Gastrocnemius medialis (tissue), 4 donors: ENCODE results near the gene SYT1. TPM values are rescaled to one million over a fixed set of nuclear protein-coding genes. Genes with fewer than 3 reads are reported as not detected.

Source experiments
- ATAC-seq, 2 donors: fragments of 150-250 bp; one replicate each; pipeline ENCODE4 v1.9.1; 2016
- DNase-seq, 2 donors: peaks; one replicate each; pipeline ENCODE4 v3.0.0-alpha.2; 2019
- H3K27ac ChIP-seq, 4 donors: fragments of 200-600 bp; sonication (generic); 1 replicate in 1 of 4; 2 replicates in 3 of 4; pipeline ENCODE4 v1.5.1; 2016 to 2018; ENCODE audit warnings: mild to moderate bottlenecking in 2 of 4, moderate library complexity in 1 of 4
- H3K27me3 ChIP-seq, 3 donors: fragments of 200-600 bp; sonication (generic) in 2 of 3; 1 replicate in 1 of 3; 2 replicates in 2 of 3; pipeline versions ENCODE4 v1.5.1 to v1.6.0; 2016 to 2019; ENCODE audit warnings: mild to moderate bottlenecking in 1 of 3, moderate library complexity in 1 of 3
- H3K36me3 ChIP-seq, 2 donors: fragments of 200-600 bp; sonication (generic) in 1 of 2; one replicate each; pipeline ENCODE4 v1.5.1; 2017 to 2018
- H3K4me1 ChIP-seq, 2 donors: fragments of 200-600 bp; sonication (generic) in 1 of 2; one replicate each; pipeline ENCODE4 v1.5.1; 2016 to 2017; ENCODE audit warnings: mild to moderate bottlenecking in 2 of 2
- H3K4me3 ChIP-seq, 4 donors: fragments of 200-600 bp; sonication (generic) in 3 of 4; 1 replicate in 1 of 4; 2 replicates in 3 of 4; pipeline ENCODE4 v1.5.1; 2016 to 2019; ENCODE audit warnings: mild to moderate bottlenecking in 2 of 4
- H3K9me3 ChIP-seq, 3 donors: fragments of 200-600 bp; sonication (generic) in 2 of 3; 1 replicate in 1 of 3; 2 replicates in 2 of 3; pipeline ENCODE4 v1.5.1; 2016 to 2019
- CTCF ChIP-seq, 5 experiments: fragments of 450-650 bp in 3 of 5; fragments of 200-600 bp in 2 of 5; sonication (generic) in 2 of 5; IDR thresholded peaks in 4 of 5; conservative IDR thresholded peaks in 1 of 5; 1 replicate in 4 of 5; 2 replicates in 1 of 5; pipeline ENCODE4 v1.5.1; 2016 to 2019; ENCODE audit warnings: antibody characterized with exemption in 5 of 5, mild to moderate bottlenecking in 3 of 5, moderate library complexity in 3 of 5
- POLR2A ChIP-seq, 2 donors: fragments of 450-650 bp; IDR thresholded peaks; one replicate each; pipeline ENCODE4 v1.6.1; 2017; ENCODE audit warnings: antibody characterized with exemption in 2 of 2, mild to moderate bottlenecking in 2 of 2, moderate library complexity in 2 of 2
- in situ Hi-C, 4 donors: fragments of 200-750 bp; cut with MboI; loops; one replicate each; pipeline versions ENCODE4 v1.15.0 to v1.8.0; 2017; ENCODE audit warnings: low sequenced_read_pairs in 4 of 4
- intact Hi-C: fragments of 100-400 bp; cut with DNase I; formaldehyde crosslinking; loops from one replicate; pipeline ENCODE4 v1.15.1; 2023; ENCODE audit warnings: low total_unique reads
- total RNA-seq, 4 donors: library from RNA; depleted of rRNA; stranded (reverse); fragments of >200 nt; gene quantifications; one replicate each; pipeline versions ENCODE4 v1.1.0 to v1.2.3, GENCODE V29; 2016

The SYT1 gene
- total RNA-seq, 4 donors from 2014 or later, result 0.13 to 0.88 TPM; not detected in 2

- intact Hi-C loops, result no loop called here
- no peaks in the 10 kb centered on the region for H3K27me3 ChIP-seq
- ATAC-seq, result no peak
- no peak overlapping the region for H3K27ac ChIP-seq
- H3K4me3 ChIP-seq, result no peak overlapping the region
- TF ChIP-seq POLR2A (IDR thresholded peaks at IDR 0.05) (no peak), CTCF (IDR thresholded peaks at IDR 0.05 in 4 of 5, conservative IDR thresholded peaks at IDR 0.05 in 1 of 5) (no peak)
- H3K4me1 ChIP-seq, result no peaks in the 10 kb centered on the region
- H3K36me3 ChIP-seq, result no peaks in the 10 kb centered on the region
- H3K9me3 ChIP-seq, result no peaks in the 10 kb centered on the region
- no peak for DNase-seq
- in situ Hi-C loops, result loop anchor here in 1 of 4 donors (25.0 kb wide), 1 partner anchor 317 kb away; no protein-coding TSS in a partner anchor
Measured at GRCh38 chr12:79420146-79420618, 555.6 kb downstream of the SYT1 start.

GRCh38 chr12:79421236-79421740, 556.7 kb downstream of the SYT1 start:
- H3K27me3 ChIP-seq, result no peaks in the 10 kb centered on the region
- in situ Hi-C loops (loop anchor here in 1 of 4 donors (25.0 kb wide), 1 partner anchor 316 kb away; no protein-coding TSS in a partner anchor), intact Hi-C loops (no loop called here)
- no peaks in the 10 kb centered on the region for H3K36me3 ChIP-seq
- H3K4me1 ChIP-seq, result no peaks in the 10 kb centered on the region
- no peaks in the 10 kb centered on the region for H3K9me3 ChIP-seq
- TF ChIP-seq CTCF (IDR thresholded peaks at IDR 0.05 in 4 of 5, conservative IDR thresholded peaks at IDR 0.05 in 1 of 5) (no peak), POLR2A (IDR thresholded peaks at IDR 0.05) (no peak)
- ATAC-seq, result no peak
- no peak for DNase-seq
- H3K27ac ChIP-seq, result no peak overlapping the region
- H3K4me3 ChIP-seq, result no peak overlapping the region

DNA sequence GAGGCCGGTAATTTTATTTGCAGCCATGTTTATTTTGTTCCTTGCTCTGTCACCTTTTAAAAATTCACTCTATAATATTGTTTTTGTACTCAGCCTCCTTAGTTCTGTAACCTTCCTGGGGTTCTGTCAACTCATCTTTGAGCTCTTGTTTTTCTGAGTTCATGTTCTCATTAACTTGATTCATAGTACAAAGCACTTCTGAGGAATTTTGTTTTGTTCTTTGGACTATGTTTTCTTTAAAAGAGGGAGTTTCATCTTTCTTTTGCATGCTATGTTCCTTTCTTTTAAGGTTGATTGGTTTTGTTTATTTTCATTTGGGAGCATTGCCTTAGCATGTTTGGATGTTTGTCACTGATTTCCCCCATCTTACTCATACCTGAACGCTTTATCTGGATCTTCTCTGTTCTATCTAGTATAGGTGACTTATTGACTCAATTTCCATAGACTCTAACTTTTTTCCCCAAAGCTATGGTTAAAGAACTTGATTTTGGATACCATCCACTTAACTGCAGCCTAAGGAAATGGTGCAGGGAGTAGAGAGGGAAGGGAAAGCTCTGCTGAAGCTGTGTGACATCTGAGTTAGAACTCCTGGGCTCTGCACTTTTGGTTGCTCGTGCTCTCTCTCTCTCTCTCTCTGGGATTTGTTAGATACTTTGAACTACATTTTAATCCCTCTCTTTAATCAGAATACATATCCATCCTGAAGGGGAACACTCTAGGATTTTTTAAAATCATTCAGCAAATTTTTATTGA, 557.7 kb downstream of the SYT1 start:
- no peak overlapping the region for H3K27ac ChIP-seq
- H3K27me3 ChIP-seq, result no peaks in the 10 kb centered on the region
- no peaks in the 10 kb centered on the region for H3K9me3 ChIP-seq
- H3K4me3 ChIP-seq, result no peak overlapping the region
- no peaks in the 10 kb centered on the region for H3K4me1 ChIP-seq
- intact Hi-C loops, result no loop called here
- no peaks in the 10 kb centered on the region for H3K36me3 ChIP-seq
- in situ Hi-C loops, result loop anchor here in 1 of 4 donors (25.0 kb wide), 1 partner anchor 315 kb away; no protein-coding TSS in a partner anchor
- no peak for TF ChIP-seq CTCF (IDR thresholded peaks at IDR 0.05 in 4 of 5, conservative IDR thresholded peaks at IDR 0.05 in 1 of 5)
- no peak for TF ChIP-seq POLR2A (IDR thresholded peaks at IDR 0.05)
- ATAC-seq (no peak), DNase-seq (no peak)

DNA sequence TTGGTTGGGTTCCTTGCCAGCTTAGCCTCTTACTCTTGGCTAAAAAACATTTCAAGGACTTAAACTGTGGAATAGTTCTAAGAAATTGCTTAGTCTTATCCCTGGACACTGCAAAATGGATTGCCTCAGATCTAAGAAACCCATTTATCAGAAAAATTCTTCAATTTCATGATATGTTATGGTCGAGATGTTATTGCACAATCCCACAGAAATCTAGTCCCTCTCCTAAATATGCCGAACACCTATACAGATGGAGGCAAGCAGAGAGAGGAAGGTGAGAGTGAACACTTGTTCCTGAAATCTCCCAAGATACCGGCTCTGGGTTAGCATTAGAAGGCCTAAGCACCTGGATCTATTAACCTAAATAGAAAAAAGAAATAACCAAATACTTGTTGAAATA, 559.0 kb downstream of the SYT1 start:
- Histone ChIP-seq H3K27me3 (no peaks in the 10 kb centered on the region), H3K27ac (no peak overlapping the region), H3K4me1 (no peaks in the 10 kb centered on the region), H3K4me3 (no peak overlapping the region), H3K9me3 (no peaks in the 10 kb centered on the region), H3K36me3 (no peaks in the 10 kb centered on the region)
- TF ChIP-seq CTCF (IDR thresholded peaks at IDR 0.05 in 4 of 5, conservative IDR thresholded peaks at IDR 0.05 in 1 of 5) (no peak), POLR2A (IDR thresholded peaks at IDR 0.05) (no peak)
- ATAC-seq (no peak), DNase-seq (no peak)
- in situ Hi-C loops, result loop anchor here in 1 of 4 donors (25.0 kb wide), 1 partner anchor 314 kb away; no protein-coding TSS in a partner anchor
- intact Hi-C loops, result no loop called here
